CD4-positive, alpha-beta T cell (primary cell): Measurements from ENCODE around the gene LMNTD2. TPM values are rescaled to one million over a fixed set of nuclear protein-coding genes. Genes with fewer than 3 reads are reported as not detected.

Experiments used
- ATAC-seq: fragments of 200-7000 bp; cut with Tn5 transposase; one replicate; pipeline ENCODE4 v1.10.0; 2022; ENCODE audit warnings: mild to moderate bottlenecking; ENCODE audit not compliant: poor library complexity
- CTCF ChIA-PET: fragments of 350-600 bp; sonication (Branson Sonifier 250); formaldehyde crosslinking; loops from one replicate; lab custom pipeline; 2021; ENCODE audit warnings: antibody characterized with exemption, inconsistent platforms; lab: Charles Lee
- POLR2A ChIA-PET: fragments of 350-600 bp; sonication (Branson Sonifier 250); formaldehyde crosslinking; loops from one replicate; lab custom pipeline; 2021; ENCODE audit warnings: antibody characterized with exemption, inconsistent platforms; lab: Charles Lee
- DNase-seq, 14 experiments: peaks; one replicate each; pipeline ENCODE4 v3.0.0-alpha.2; 2013 to 2020; ENCODE audit warnings: mixed read lengths in 2 of 14
- H3K27ac ChIP-seq, 2 donors: one replicate each; pipeline versions ENCODE4 v1.5.1 to v1.7.0; 2013; ENCODE audit warnings: low read length in 2 of 2, low read depth in 1 of 2, mild to moderate bottlenecking in 1 of 2
- H3K27me3 ChIP-seq, 2 experiments: 1 replicate in 1 of 2; 2 replicates in 1 of 2; pipeline versions ENCODE4 v1.6.1 to v1.7.0; 2013; ENCODE audit warnings: low read length in 2 of 2, control low read depth in 1 of 2, mild to moderate bottlenecking in 1 of 2, moderate library complexity in 1 of 2; ENCODE audit not compliant: insufficient read depth in 2 of 2, control insufficient read depth in 1 of 2
- H3K36me3 ChIP-seq: one replicate; pipeline ENCODE4 v1.6.1; 2013; ENCODE audit warnings: low read length, control low read depth; ENCODE audit not compliant: insufficient read depth
- H3K4me1 ChIP-seq: one replicate; pipeline ENCODE4 v1.6.1; 2013; ENCODE audit warnings: low read length, control low read depth; ENCODE audit not compliant: insufficient read depth
- H3K4me3 ChIP-seq: one replicate; pipeline ENCODE4 v1.5.1; 2013; ENCODE audit warnings: mild to moderate bottlenecking, low read length, moderate library complexity
- H3K9me3 ChIP-seq, 2 experiments: 1 replicate in 1 of 2; 2 replicates in 1 of 2; pipeline versions ENCODE4 v1.6.1 to v1.7.0; 2013; ENCODE audit warnings: low read length in 2 of 2, mild to moderate bottlenecking in 2 of 2, control low read depth in 1 of 2, moderate library complexity in 1 of 2; ENCODE audit not compliant: control insufficient read depth in 1 of 2, insufficient read depth in 1 of 2
- H3K27ac Mint-ChIP-seq: one replicate; pipeline ENCODE4 v1.8.0; 2020; ENCODE audit warnings: mixed read lengths
- H3K27me3 Mint-ChIP-seq: one replicate; pipeline ENCODE4 v1.8.0; 2021; ENCODE audit warnings: mixed read lengths
- H3K36me3 Mint-ChIP-seq: one replicate; pipeline ENCODE4 v1.8.0; 2021; ENCODE audit warnings: low read depth, mixed read lengths
- H3K4me1 Mint-ChIP-seq: one replicate; pipeline ENCODE4 v1.8.0; 2021; ENCODE audit warnings: low read depth, mixed read lengths
- H3K4me3 Mint-ChIP-seq: one replicate; pipeline ENCODE4 v1.8.0; 2020; ENCODE audit warnings: mild to moderate bottlenecking, mixed read lengths
- H3K9me3 Mint-ChIP-seq: one replicate; pipeline ENCODE4 v1.8.0; 2020; ENCODE audit warnings: mixed read lengths
- CTCF ChIP-seq: fragments of 200-600 bp; IDR thresholded peaks from one replicate; pipeline ENCODE4 v1.8.0; 2022; ENCODE audit warnings: antibody characterized with exemption, mild to moderate bottlenecking
- intact Hi-C, 2 experiments: fragments of 100-400 bp; cut with DNase I in 1 of 2; cut with micrococcal nuclease in 1 of 2; formaldehyde crosslinking; loops; one replicate each; pipeline versions ENCODE4 v1.15.1 to v1.9.0; 2023 to 2025; cut with DNase I, micrococcal nuclease
- total RNA-seq, 174 experiments: library from RNA in 2 of 174; stranded (reverse) in 2 of 174; gene quantifications; one replicate each; pipeline ENCODE4 v1.2.3 and lab custom pipeline; 2021 to 2026

The LMNTD2 gene
- total RNA-seq, 2 experiments from 2014 or later, result 8.2 to 10.3 TPM

- peak overlapping the region; percentile 94 for H3K4me3 Mint-ChIP-seq
- peaks cover 22% of the 10 kb centered on the region for H3K36me3 Mint-ChIP-seq
- Histone ChIP-seq H3K36me3 (peaks cover 12% of the 10 kb centered on the region), H3K4me1 (peaks cover 62% of the 10 kb centered on the region), H3K9me3 (no peaks in the 10 kb centered on the region), H3K27me3 (no peaks in the 10 kb centered on the region), H3K27ac (peak overlapping the region in 1 of 2 donors; percentile 64), H3K4me3 (peak overlapping the region; percentile 76)
- H3K27me3 Mint-ChIP-seq, result peaks cover 4% of the 10 kb centered on the region
- POLR2A ChIA-PET, result interaction anchor here (1.5 to 2.1 kb wide), 5 partner anchors 9 to 370 kb away, joined by 4 to 25 read pairs (median 7); partner anchors contain the start of genes BET1L, RIC8A and TALDO1
- DNase-seq (peak in 3 of 14 experiments; percentile 18 to 59 (median 36)), ATAC-seq (no peak)
- peaks cover 50% of the 10 kb centered on the region for H3K4me1 Mint-ChIP-seq
- no peaks in the 10 kb centered on the region for H3K9me3 Mint-ChIP-seq
- no peak for TF ChIP-seq CTCF
- CTCF ChIA-PET, result interaction anchor here (1.6 kb wide), 1 partner anchor 39 kb away, joined by 4 read pairs; the partner anchor contains the start of gene IRF7
- intact Hi-C loops, result loop anchor here in 1 of 2 experiments (1.0 to 5.0 kb wide), 2 partner anchors 38 to 170 kb away; partner anchors contain the start of gene IRF7
- peak overlapping the region; percentile 87 for H3K27ac Mint-ChIP-seq
These were observed 16.5 kb upstream of the LMNTD2 start for GRCh38 chr11:576811-577610.

GRCh38 chr11:575996-576768 lies 15.6 kb upstream of the LMNTD2 start, which contains the start of gene PHRF1:
Gene PHRF1 (plus strand): TSS chr11:576470. CDS start chr11:581513, 5,043 bp downstream.
- POLR2A ChIA-PET, result interaction anchor here (0.7 to 2.1 kb wide), 27 partner anchors 9 to 369 kb away, joined by 3 to 25 read pairs (median 8); partner anchors contain the start of genes BET1L, DEAF1, HRAS and IRF7
- TF ChIP-seq CTCF, result no peak
- peak within 1 kb of the TSS; percentile 95 for H3K4me3 Mint-ChIP-seq
- Histone ChIP-seq H3K36me3 (peaks cover 6% of the 10 kb centered on the region), H3K27ac (peak within 1 kb of the TSS; percentile 87 to 98), H3K4me3 (peak within 1 kb of the TSS; percentile 87), H3K9me3 (no peaks in the 10 kb centered on the region), H3K27me3 (no peaks in the 10 kb centered on the region), H3K4me1 (peaks cover 56% of the 10 kb centered on the region)
- H3K4me1 Mint-ChIP-seq, result peaks cover 48% of the 10 kb centered on the region
- DNase-seq (peak; percentile 91 to 98 (median 96)), ATAC-seq (peak; percentile 90)
- peaks cover 14% of the 10 kb centered on the region for H3K36me3 Mint-ChIP-seq
- peak within 1 kb of the TSS; percentile 92 for H3K27ac Mint-ChIP-seq
- CTCF ChIA-PET, result interaction anchor here (0.8 to 1.6 kb wide), 3 partner anchors 19 to 39 kb away, joined by 3 to 5 read pairs (median 4); partner anchors contain the start of gene IRF7
- H3K9me3 Mint-ChIP-seq, result no peaks in the 10 kb centered on the region
- intact Hi-C loops, result loop anchor here (1.0 to 5.0 kb wide), 5 partner anchors 15 to 169 kb away; partner anchors contain the start of genes IRF7 (in 1 of the 2), LMNTD2 (in 1 of the 2), LRRC56 (in 1 of the 2) and RASSF7 (in 1 of the 2)
- peaks cover 4% of the 10 kb centered on the region for H3K27me3 Mint-ChIP-seq
